HEK293T (cell line): ENCODE results near the gene GAREM1.

Experiments used
- CTCF ChIA-PET: fragments of 350-600 bp; formaldehyde crosslinking; extraction: SDS; loops from one replicate; lab custom pipeline; 2021; ENCODE audit warnings: antibody characterized with exemption, inconsistent platforms; lab: Yijun Ruan, JAX
- POLR2A ChIA-PET: fragments of 350-600 bp; formaldehyde crosslinking; extraction: SDS; loops from one replicate; lab custom pipeline; 2020; ENCODE audit warnings: antibody characterized with exemption, inconsistent platforms; lab: Yijun Ruan, JAX
- DNase-seq: peaks from one replicate; pipeline ENCODE4 v3.0.0; 2012; ENCODE audit warnings: mixed read lengths; ENCODE audit errors: extremely low spot score
- ARNT ChIP-seq: fragments of 450-650 bp; IDR thresholded peaks from 2 replicates; pipeline ENCODE4 v1.6.1; 2017; ENCODE audit warnings: mild to moderate bottlenecking
- BHLHE40 ChIP-seq: fragments of 450-650 bp; IDR thresholded peaks from 2 replicates; pipeline ENCODE4 v1.6.1; 2016; ENCODE audit warnings: mild to moderate bottlenecking, moderate library complexity, borderline replicate concordance
- CTBP1 ChIP-seq: fragments of 450-650 bp; IDR thresholded peaks from 2 replicates; pipeline ENCODE4 v1.6.1; 2016; ENCODE audit warnings: borderline replicate concordance
- ELF4 ChIP-seq: fragments of 450-650 bp; IDR thresholded peaks from 2 replicates; pipeline ENCODE4 v1.6.1; 2017; ENCODE audit warnings: antibody characterized with exemption
- FOXA1 ChIP-seq: fragments of 450-650 bp; IDR thresholded peaks from 2 replicates; pipeline ENCODE4 v1.6.1; 2016; ENCODE audit warnings: mild to moderate bottlenecking
- FOXK2 ChIP-seq: fragments of 450-650 bp; IDR thresholded peaks from 2 replicates; pipeline ENCODE4 v1.6.1; 2016; ENCODE audit warnings: mild to moderate bottlenecking
- FOXM1 ChIP-seq: fragments of 450-650 bp; IDR thresholded peaks from 2 replicates; pipeline ENCODE4 v1.6.1; 2017; ENCODE audit warnings: mild to moderate bottlenecking, borderline replicate concordance
- HDGF ChIP-seq: fragments of 450-650 bp; IDR thresholded peaks from 2 replicates; pipeline ENCODE4 v1.6.1; 2017; ENCODE audit warnings: antibody characterized with exemption, borderline replicate concordance
- L3MBTL2 ChIP-seq: fragments of 450-650 bp; conservative IDR thresholded peaks from 2 replicates; pipeline ENCODE4 v1.6.1; 2016; ENCODE audit warnings: mild to moderate bottlenecking
- LEF1 ChIP-seq: fragments of 450-650 bp; IDR thresholded peaks from 2 replicates; pipeline ENCODE4 v1.6.1; 2017; ENCODE audit warnings: mild to moderate bottlenecking, borderline replicate concordance
- NFRKB ChIP-seq: fragments of 450-650 bp; IDR thresholded peaks from 2 replicates; pipeline ENCODE4 v1.6.1; 2016; ENCODE audit warnings: mild to moderate bottlenecking, moderate library complexity
- SP1 ChIP-seq: fragments of 450-650 bp; IDR thresholded peaks from 2 replicates; pipeline ENCODE4 v1.6.1; 2017
- SUZ12 ChIP-seq: fragments of 450-650 bp; IDR thresholded peaks from 2 replicates; pipeline ENCODE4 v1.6.1; 2016; ENCODE audit warnings: mild to moderate bottlenecking
- TARDBP ChIP-seq: fragments of 450-650 bp; IDR thresholded peaks from 2 replicates; pipeline ENCODE4 v1.6.1; 2016
- ZNF384 ChIP-seq: fragments of 450-650 bp; IDR thresholded peaks from 2 replicates; pipeline ENCODE4 v1.6.1; 2016
- TF ChIP-seq, protein P1 (sequence below): fragments of 450-650 bp; IDR thresholded peaks from 2 replicates; pipeline ENCODE4 v1.6.1; 2016

Gene GAREM1

DNA sequence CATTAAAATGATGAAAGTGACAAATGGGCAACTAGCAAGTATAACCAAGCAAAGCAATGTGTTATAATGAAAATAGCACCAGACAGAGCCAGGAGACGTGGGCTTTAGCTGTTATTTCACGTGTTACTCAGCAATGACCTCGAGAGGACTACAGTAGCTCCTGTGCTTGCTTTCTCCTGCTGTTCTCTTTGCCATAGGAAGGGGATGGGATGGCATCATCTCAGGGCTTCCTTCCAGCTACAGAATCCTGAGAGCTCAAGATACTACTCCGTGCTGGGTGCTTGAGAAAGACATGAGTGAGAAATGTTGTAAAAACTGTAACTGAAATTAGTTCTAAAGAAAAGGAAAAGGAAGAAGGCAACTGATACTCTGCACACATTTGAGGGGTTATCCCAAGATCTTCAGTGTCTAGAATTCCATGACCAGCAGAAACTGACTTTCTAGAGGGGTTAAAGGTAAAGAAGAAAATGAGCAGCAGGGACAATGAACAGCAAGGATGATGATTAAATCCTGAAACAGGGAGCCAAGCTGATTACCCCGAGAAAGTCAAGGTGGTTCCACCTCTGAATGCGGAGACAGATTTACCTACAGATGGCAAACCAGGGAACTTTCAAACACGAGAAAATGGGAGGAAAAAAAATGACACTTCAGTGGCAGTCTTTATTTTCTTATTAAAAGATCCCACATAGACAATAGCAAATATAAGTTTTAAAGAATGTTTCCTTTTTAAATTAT, 33.4 kb downstream of the GAREM1 start:
- no peak for DNase-seq
- CTCF ChIA-PET: interaction anchor here (0.6 to 2.1 kb wide), 6 partner anchors 10 to 115 kb away, joined by 3 to 10 read pairs (median 3); partner anchors contain the start of gene GAREM1
- POLR2A ChIA-PET: no interaction called here

DNA sequence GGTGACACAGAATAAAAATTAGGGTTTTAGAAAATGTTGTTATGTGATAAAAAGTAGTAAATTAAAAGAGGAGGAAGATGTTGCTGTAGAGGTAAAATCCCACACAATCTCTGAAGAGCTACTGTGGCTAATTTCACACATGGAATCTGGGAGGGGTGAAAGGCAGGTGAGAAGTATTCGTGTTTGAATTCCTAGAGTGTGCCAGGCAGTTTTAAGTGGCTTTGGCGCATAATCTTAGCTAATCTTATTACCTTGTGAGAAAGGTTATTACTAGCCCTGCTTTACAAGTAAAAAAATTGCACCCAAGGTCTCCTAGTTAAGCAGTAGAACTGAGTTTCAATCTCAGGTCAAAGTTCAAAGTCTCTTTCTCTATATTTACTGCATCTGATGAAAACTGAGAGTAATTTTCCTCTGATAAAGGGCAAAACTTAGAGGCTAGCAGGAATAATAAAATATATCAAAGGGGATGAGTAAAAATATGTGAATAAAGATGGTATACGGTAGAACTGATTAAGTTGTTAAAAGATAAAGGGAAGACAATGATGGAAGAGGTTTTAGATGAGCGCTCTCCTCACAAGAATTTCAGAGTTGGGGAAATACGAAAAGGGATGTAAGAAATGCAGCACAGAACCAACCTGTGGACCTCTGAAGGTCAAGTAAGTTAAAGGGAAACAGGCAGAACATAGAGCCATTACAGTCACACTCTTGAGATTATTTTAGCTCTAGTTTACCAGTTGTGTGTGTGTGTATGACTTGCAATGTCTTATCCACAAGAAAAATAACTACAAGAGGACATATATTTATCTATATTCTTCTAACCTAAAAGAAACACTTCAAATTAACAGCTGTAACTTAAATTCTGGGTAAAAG, 34.8 kb downstream of the GAREM1 start:
- ChIA-PET CTCF (interaction anchor here (0.6 to 2.1 kb wide), 3 partner anchors 8 to 118 kb away, joined by 3 to 10 read pairs (median 4); no protein-coding TSS in a partner anchor), POLR2A (interaction anchor here (1.3 kb wide), 1 partner anchor 35 kb away, joined by 4 read pairs; the partner anchor contains the start of gene GAREM1)
- DNase-seq: no peak
- no peak for TF ChIP-seq LEF1

More for the DNA sequence above, 33.4 kb downstream of the GAREM1 start:
- no peak for TF ChIP-seq FOXK2

DNA sequence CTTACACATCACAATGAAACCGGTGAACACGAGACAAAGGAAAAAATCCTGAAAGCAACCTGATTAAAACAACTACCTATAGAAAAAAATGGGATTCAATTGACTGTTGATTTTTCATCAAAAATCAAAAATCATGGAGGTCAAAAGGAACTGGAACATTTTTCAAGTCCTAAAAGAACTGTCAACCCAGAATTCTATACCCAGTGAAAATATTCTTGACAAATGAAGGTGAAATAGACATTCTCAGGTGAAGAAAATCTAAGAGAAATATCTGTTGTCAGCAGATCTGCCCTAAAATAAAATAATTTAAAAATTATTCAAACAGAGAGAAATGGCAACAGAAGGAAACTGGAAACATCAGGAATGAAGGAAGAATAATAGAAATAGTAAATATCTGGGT, 38.9 kb downstream of the GAREM1 start:
- POLR2A ChIA-PET: no interaction called here
- no peak for TF ChIP-seq ZNF384
- no peak for TF ChIP-seq NFRKB
- no peak for TF ChIP-seq LEF1
- TF ChIP-seq ELF4: no peak
- TF ChIP-seq TARDBP: no peak
- no peak for TF ChIP-seq FOXA1
- TF ChIP-seq BHLHE40: no peak
- TF ChIP-seq HDGF: no peak
- TF ChIP-seq, protein P1, sequence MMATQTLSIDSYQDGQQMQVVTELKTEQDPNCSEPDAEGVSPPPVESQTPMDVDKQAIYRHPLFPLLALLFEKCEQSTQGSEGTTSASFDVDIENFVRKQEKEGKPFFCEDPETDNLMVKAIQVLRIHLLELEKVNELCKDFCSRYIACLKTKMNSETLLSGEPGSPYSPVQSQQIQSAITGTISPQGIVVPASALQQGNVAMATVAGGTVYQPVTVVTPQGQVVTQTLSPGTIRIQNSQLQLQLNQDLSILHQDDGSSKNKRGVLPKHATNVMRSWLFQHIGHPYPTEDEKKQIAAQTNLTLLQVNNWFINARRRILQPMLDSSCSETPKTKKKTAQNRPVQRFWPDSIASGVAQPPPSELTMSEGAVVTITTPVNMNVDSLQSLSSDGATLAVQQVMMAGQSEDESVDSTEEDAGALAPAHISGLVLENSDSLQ: no peak
- TF ChIP-seq SUZ12: no peak
- TF ChIP-seq L3MBTL2: no peak
- no peak for TF ChIP-seq FOXM1
- no peak for TF ChIP-seq SP1
- DNase-seq: no peak
- CTCF ChIA-PET: no interaction called here

- CTCF ChIA-PET: no interaction called here
- no peak for DNase-seq
Measured at GRCh38 chr18:32429402-32429801, 41.3 kb downstream of the GAREM1 start.

DNA sequence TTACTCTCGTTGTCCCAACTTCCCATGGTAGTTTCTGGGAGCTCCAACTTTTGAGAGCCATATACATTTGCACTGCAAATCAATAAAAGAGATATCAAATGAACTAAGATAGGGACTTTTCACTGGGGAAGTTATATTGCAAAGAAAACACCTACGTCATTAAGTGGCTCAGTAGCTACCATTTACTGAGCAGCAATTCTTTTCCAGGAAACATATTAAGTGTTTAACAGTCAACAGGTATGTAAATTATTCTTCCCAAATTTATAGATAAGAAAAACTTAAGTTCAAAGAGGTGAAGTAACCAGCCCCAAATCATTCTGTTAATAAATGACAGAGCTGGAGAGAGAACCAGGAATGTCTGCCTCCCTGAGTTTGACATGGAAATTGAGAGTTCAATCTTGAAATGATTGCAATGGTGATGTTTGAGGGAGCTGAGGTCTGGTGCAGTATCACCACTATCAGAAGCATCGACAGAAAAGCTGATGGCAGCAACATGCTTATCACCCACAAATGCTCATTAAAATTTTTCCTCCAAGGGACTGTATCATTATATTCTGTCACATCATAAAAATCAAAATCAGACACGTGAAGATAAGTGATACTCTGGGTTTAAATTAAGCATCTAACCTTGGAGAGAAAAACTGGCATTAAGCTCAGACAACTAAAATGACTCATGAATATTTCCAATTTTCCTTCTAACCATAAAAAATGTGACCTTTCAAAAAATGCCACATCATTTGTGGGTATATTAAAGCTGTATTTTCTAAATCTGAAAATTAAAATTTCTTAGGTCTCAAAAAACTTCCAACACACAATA, 43.4 kb downstream of the GAREM1 start:
- no peak for TF ChIP-seq FOXA1
- TF ChIP-seq ELF4: no peak
- no peak for TF ChIP-seq TARDBP
- no peak for TF ChIP-seq LEF1
- TF ChIP-seq SUZ12: no peak
- no peak for TF ChIP-seq FOXM1
- TF ChIP-seq CTBP1: no peak
- TF ChIP-seq ZNF384: no peak
- no peak for TF ChIP-seq BHLHE40
- TF ChIP-seq NFRKB: no peak
- ChIA-PET POLR2A (interaction anchor here (1.4 kb wide), 1 partner anchor 44 kb away, joined by 4 read pairs; the partner anchor contains the start of gene GAREM1), CTCF (interaction anchor here (0.7 to 1.6 kb wide), 7 partner anchors 9 to 151 kb away, joined by 3 to 5 read pairs (median 4); no protein-coding TSS in a partner anchor)
- no peak for DNase-seq

More at GRCh38 chr18:32429402-32429801, 41.3 kb downstream of the GAREM1 start:
- POLR2A ChIA-PET: no interaction called here
- TF ChIP-seq SP1 (no peak), CTBP1 (no peak), FOXA1 (no peak), ELF4 (no peak), L3MBTL2 (no peak), ZNF384 (no peak), HDGF (no peak)
- TF ChIP-seq, protein P1: no peak

DNA sequence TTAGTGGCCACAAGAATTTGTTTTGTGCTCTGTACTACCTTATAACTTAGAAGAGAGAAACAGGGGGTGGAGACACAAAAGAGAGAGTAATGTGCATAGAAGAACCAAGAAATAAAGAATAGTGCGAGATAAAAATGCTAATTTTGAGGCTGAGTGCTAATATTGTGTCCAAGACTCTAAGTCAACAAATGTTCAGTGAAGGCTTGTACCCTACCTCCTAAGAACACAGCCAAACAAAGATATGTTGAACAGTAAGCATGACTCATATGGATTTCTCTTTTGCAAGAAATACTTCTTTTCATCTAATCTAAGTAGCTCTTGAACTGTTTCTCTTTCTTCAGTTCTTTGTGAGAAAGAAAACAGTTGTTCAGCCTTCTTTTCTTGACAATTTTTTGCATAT, 45.2 kb downstream of the GAREM1 start:
- ChIA-PET CTCF (interaction anchor here (2.2 kb wide), 1 partner anchor 14 kb away, joined by 10 read pairs; no protein-coding TSS in a partner anchor), POLR2A (interaction anchor here (2.1 kb wide), 1 partner anchor 46 kb away, joined by 5 read pairs; the partner anchor contains the start of gene GAREM1)
- TF ChIP-seq CTBP1 (no peak), FOXK2 (no peak), LEF1 (no peak), TARDBP (no peak), SUZ12 (no peak), SP1 (no peak), FOXM1 (no peak), ARNT (no peak), ELF4 (no peak), HDGF (no peak), L3MBTL2 (no peak)
- DNase-seq: no peak
